ENCODE measurements around the gene CCL14. TPM values are rescaled to one million over a fixed set of nuclear protein-coding genes. Genes with fewer than 3 reads are reported as not detected.
"Not testable (repeated sequence)": the region's sequence is repeated elsewhere in the genome, so short reads cannot be mapped to it uniquely, and the experiment has no call there.

Gene CCL14
- total RNA-seq, 1 donor from 2014 or later, result 61.1 TPM

GRCh38 chr17:35943537-35943936 lies 43.0 kb downstream of the CCL14 start, which contains the start of gene LYZL6:
Gene LYZL6 (minus strand): TSS chr17:35943713. CDS start chr17:35939356, 4,357 bp downstream.
- no peak for DNase-seq (ENCODE audit: low spot score)

- DNase-seq (ENCODE audit: low spot score), result no peak
Observed at GRCh38 chr17:35942588-35943186, 43.8 kb downstream of the CCL14 start.

- not testable (repeated sequence) for DNase-seq (ENCODE audit: low spot score)
Observed at GRCh38 chr17:35938492-35938891, 48.0 kb downstream of the CCL14 start.

- DNase-seq (ENCODE audit: low spot score), result no peak
Observed at GRCh38 chr17:35936063-35936462, 50.5 kb downstream of the CCL14 start.

- no peak for DNase-seq (ENCODE audit: low spot score)
Observed at GRCh38 chr17:35934760-35935159, 51.8 kb downstream of the CCL14 start.

Other genes with a start within 250 kb of the CCL14 start
- gene GAS2L2, start 233.5 kb downstream of the CCL14 start, total RNA-seq, result 1.2 TPM
- gene C17orf50, start 225.8 kb downstream of the CCL14 start, total RNA-seq, result not detected
- 51.7 TPM for gene MMP28, start 191.1 kb downstream of the CCL14 start, total RNA-seq
- gene TAF15, start 177.2 kb downstream of the CCL14 start, total RNA-seq, result 146 TPM
- gene HEATR9, start 117.8 kb downstream of the CCL14 start, total RNA-seq, result not detected
- 4.0 TPM for gene CCL5, start 106.4 kb downstream of the CCL14 start, total RNA-seq
- gene RDM1, start 56.0 kb downstream of the CCL14 start, total RNA-seq, result not detected
- gene LYZL6, start 43.0 kb downstream of the CCL14 start, total RNA-seq, result not detected
- gene CCL16, start 5.2 kb downstream of the CCL14 start, total RNA-seq, result not detected
- not detected for gene CCL15, start 14.8 kb upstream of the CCL14 start, total RNA-seq
- gene CCL23, start 31.2 kb upstream of the CCL14 start, total RNA-seq, result 5.2 TPM
- 51.9 TPM for gene CCL18, start 77.5 kb upstream of the CCL14 start, total RNA-seq
- 33.7 TPM for gene CCL3, start 103.4 kb upstream of the CCL14 start, total RNA-seq
- gene CCL4, start 117.1 kb upstream of the CCL14 start, total RNA-seq, result 25.3 TPM
- gene TBC1D3B, start 189.9 kb upstream of the CCL14 start, total RNA-seq, result 3.3 TPM
- gene CCL3L1, start 210.0 kb upstream of the CCL14 start, total RNA-seq, result 1.2 TPM
- gene CCL4L2, start 224.3 kb upstream of the CCL14 start, total RNA-seq, result 1.2 TPM

All from mesenteric fat pad (tissue), 1 donor.